GM18861 (cell line): Measurements from ENCODE around the gene AGTPBP1.
A peak's percentile ranks its signal among the peaks of the same experiment; 100 is the strongest.
"Not testable (repeated sequence)": the region's sequence is repeated elsewhere in the genome, so short reads cannot be mapped to it uniquely, and the experiment has no call there.

Experiments used
- ATAC-seq: cut with Tn5 transposase; IDR thresholded peaks from one replicate; pipeline ENCODE4 v1.9.1; 2021; ENCODE audit not compliant: unreplicated experiment

AGTPBP1 gene

GRCh38 chr9:85741875-85742596 lies at the start of gene AGTPBP1:
Gene AGTPBP1, minus strand, starts transcription at chr9:85741954. Its CDS starts 29,421 bp downstream, at chr9:85712533.
- ATAC-seq = peak; percentile 76

- not testable (repeated sequence) for ATAC-seq
These were observed 44.4 kb upstream of the AGTPBP1 start for GRCh38 chr9:85786116-85786515.

GRCh38 chr9:85773844-85774243 lies 32.1 kb upstream of the AGTPBP1 start:
- not testable (repeated sequence) for ATAC-seq

GRCh38 chr9:85761802-85762201 lies 20.0 kb upstream of the AGTPBP1 start:
- not testable (repeated sequence) for ATAC-seq

GRCh38 chr9:85757716-85758115 lies 16.0 kb upstream of the AGTPBP1 start:
- not testable (repeated sequence) for ATAC-seq

GRCh38 chr9:85756216-85756615 lies 14.5 kb upstream of the AGTPBP1 start:
- ATAC-seq = not testable (repeated sequence)

GRCh38 chr9:85746309-85746708 lies 4.6 kb upstream of the AGTPBP1 start:
- no peak for ATAC-seq

- no peak for ATAC-seq
These were observed 3.4 kb upstream of the AGTPBP1 start for GRCh38 chr9:85745203-85745602.

GRCh38 chr9:85744480-85744879 lies 2.7 kb upstream of the AGTPBP1 start:
- ATAC-seq = no peak

GRCh38 chr9:85743275-85744128 lies 1.7 kb upstream of the AGTPBP1 start:
- no peak for ATAC-seq

- ATAC-seq = no peak
These were observed 813 bp upstream of the AGTPBP1 start for GRCh38 chr9:85742597-85742936.

- ATAC-seq = peak; percentile 36
These were observed 469 bp downstream of the AGTPBP1 start for GRCh38 chr9:85741095-85741874.

- ATAC-seq = peak; percentile 11
These were observed 1.0 kb downstream of the AGTPBP1 start for GRCh38 chr9:85740787-85741094.

GRCh38 chr9:85738509-85738908 lies 3.2 kb downstream of the AGTPBP1 start:
- ATAC-seq = no peak

GRCh38 chr9:85737671-85738070 lies 4.1 kb downstream of the AGTPBP1 start:
- no peak for ATAC-seq

- ATAC-seq = no peak
These were observed 10.7 kb downstream of the AGTPBP1 start for GRCh38 chr9:85730916-85731630.

GRCh38 chr9:85729882-85730281 lies 11.9 kb downstream of the AGTPBP1 start:
- ATAC-seq = no peak

- ATAC-seq = no peak
These were observed 14.3 kb downstream of the AGTPBP1 start for GRCh38 chr9:85727500-85727899.

GRCh38 chr9:85726737-85727136 lies 15.0 kb downstream of the AGTPBP1 start:
- ATAC-seq = no peak

GRCh38 chr9:85723215-85723614 lies 18.5 kb downstream of the AGTPBP1 start:
- ATAC-seq = no peak

- not testable (repeated sequence) for ATAC-seq
These were observed 22.3 kb downstream of the AGTPBP1 start for GRCh38 chr9:85719411-85719810.
